SK-N-SH treated with all-trans-retinoic acid at 6 μM for 48 hours (cell line): Measurements from ENCODE around the gene ZNF611.
"Not testable (repeated sequence)": the region's sequence is repeated elsewhere in the genome, so short reads cannot be mapped to it uniquely, and the experiment has no call there.

ENCODE experiments used
- ATAC-seq: fragments of 200-7000 bp; cut with Tn5 transposase; 3 replicates; pipeline ENCODE4 v1.9.1; 2020; ENCODE audit warnings: mild to moderate bottlenecking, moderate library complexity
- ARNTL ChIP-seq: fragments of 450-650 bp; formaldehyde crosslinking; IDR thresholded peaks from 2 replicates; pipeline ENCODE4 v1.5.0; 2020; ENCODE audit warnings: low read depth, mild to moderate bottlenecking, moderate library complexity, borderline replicate concordance
- BACH2 ChIP-seq: fragments of 250-450 bp; sonication (Bioruptor Pico); IDR thresholded peaks from 2 replicates; pipeline ENCODE4 v1.9.0; 2021; ENCODE audit warnings: mild to moderate bottlenecking, borderline replicate concordance
- CREB5 ChIP-seq: fragments of 250-450 bp; sonication (Bioruptor Pico); IDR thresholded peaks from 2 replicates; pipeline ENCODE4 v1.5.1; 2020; ENCODE audit warnings: low read depth, mild to moderate bottlenecking, moderate library complexity
- CSDC2 ChIP-seq: fragments of 250-450 bp; sonication (Bioruptor Pico); IDR thresholded peaks from 2 replicates; pipeline ENCODE4 v1.5.0; 2020; ENCODE audit warnings: mild to moderate bottlenecking, moderate library complexity
- CSRNP3 ChIP-seq: fragments of 250-450 bp; sonication (Bioruptor Pico); IDR thresholded peaks from 2 replicates; pipeline ENCODE4 v1.5.1; 2021; ENCODE audit warnings: mild to moderate bottlenecking, moderate library complexity
- ESRRG ChIP-seq: fragments of 250-450 bp; sonication (Bioruptor Pico); IDR thresholded peaks from 2 replicates; pipeline ENCODE4 v1.6.1; 2021; ENCODE audit warnings: mild to moderate bottlenecking
- GLIS3 ChIP-seq: fragments of 250-450 bp; sonication (Bioruptor Pico); IDR thresholded peaks from 2 replicates; pipeline ENCODE4 v1.5.0; 2020; ENCODE audit warnings: mild to moderate bottlenecking, moderate library complexity
- ISL1 ChIP-seq: fragments of 250-450 bp; sonication (Bioruptor Pico); IDR thresholded peaks from 2 replicates; pipeline ENCODE4 v2.1.2; 2022; ENCODE audit warnings: mild to moderate bottlenecking, moderate library complexity
- OSR1 ChIP-seq: fragments of 250-450 bp; sonication (Bioruptor Pico); IDR thresholded peaks from 2 replicates; pipeline ENCODE4 v1.8.0; 2022; ENCODE audit warnings: moderate library complexity, mild to moderate bottlenecking, inconsistent platforms
- PATZ1 ChIP-seq: fragments of 250-450 bp; sonication (Bioruptor Pico); IDR thresholded peaks from 2 replicates; pipeline ENCODE4 v1.8.0; 2020; ENCODE audit warnings: mild to moderate bottlenecking, moderate library complexity, borderline replicate concordance
- POU6F1 ChIP-seq: fragments of 250-450 bp; sonication (Bioruptor Pico); IDR thresholded peaks from 2 replicates; pipeline ENCODE4 v1.8.0; 2021; ENCODE audit warnings: low read depth, mild to moderate bottlenecking, moderate library complexity, borderline replicate concordance
- PPARA ChIP-seq: fragments of 250-450 bp; sonication (Bioruptor Pico); IDR thresholded peaks from 2 replicates; pipeline ENCODE4 v1.5.0; 2020; ENCODE audit warnings: mild to moderate bottlenecking, borderline replicate concordance
- SNAI2 ChIP-seq: fragments of 250-450 bp; sonication (Bioruptor Pico); IDR thresholded peaks from 2 replicates; pipeline ENCODE4 v1.5.0; 2020; ENCODE audit warnings: mild to moderate bottlenecking, moderate library complexity
- TOX ChIP-seq: fragments of 250-450 bp; sonication (Bioruptor Pico); IDR thresholded peaks from 2 replicates; pipeline ENCODE4 v1.8.0; 2021; ENCODE audit warnings: mild to moderate bottlenecking, moderate library complexity, borderline replicate concordance
- TSHZ2 ChIP-seq: fragments of 250-450 bp; sonication (Bioruptor Pico); IDR thresholded peaks from 2 replicates; pipeline ENCODE4 v1.5.0; 2020; ENCODE audit warnings: mild to moderate bottlenecking, moderate library complexity
- ZFP3 ChIP-seq: fragments of 250-450 bp; sonication (Bioruptor Pico); IDR thresholded peaks from 2 replicates; pipeline ENCODE4 v1.5.0; 2020; ENCODE audit warnings: mild to moderate bottlenecking, moderate library complexity
- ZFP30 ChIP-seq: fragments of 450-650 bp; formaldehyde crosslinking; IDR thresholded peaks from 2 replicates; pipeline ENCODE4 v1.5.0; 2022; ENCODE audit warnings: mild to moderate bottlenecking, moderate library complexity
- ZNF565 ChIP-seq: fragments of 450-650 bp; formaldehyde crosslinking; conservative IDR thresholded peaks from 2 replicates; pipeline ENCODE4 v1.5.0; 2020; ENCODE audit warnings: low read depth, mild to moderate bottlenecking, moderate library complexity
- ZNF8 ChIP-seq: fragments of 450-650 bp; formaldehyde crosslinking; IDR thresholded peaks from 2 replicates; pipeline ENCODE4 v1.5.0; 2020; ENCODE audit warnings: mild to moderate bottlenecking, moderate library complexity

The ZNF611 gene

DNA sequence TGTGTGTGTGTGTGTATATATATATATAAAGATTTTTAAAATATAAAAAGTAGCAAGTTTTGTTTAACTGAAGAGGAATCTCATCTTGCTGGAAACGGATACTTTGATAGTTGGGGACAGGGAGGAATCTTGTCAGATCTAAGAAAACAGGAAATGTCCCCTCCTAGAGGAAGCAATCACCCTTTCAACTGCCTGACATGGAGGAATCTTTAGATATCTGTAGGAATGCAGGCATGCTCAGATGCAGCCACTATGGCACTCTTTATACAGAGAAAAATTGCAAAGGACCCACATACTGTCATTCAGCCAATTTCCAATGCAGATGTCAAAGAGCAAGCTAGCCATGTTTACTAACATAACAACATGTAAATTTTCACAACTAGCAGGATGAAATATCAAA lies 38.8 kb downstream of the ZNF611 start (continued):
- no peak for TF ChIP-seq PATZ1
- TF ChIP-seq, all 23 proteins: peak for 0

GRCh38 chr19:52694921-52695320 lies 39.9 kb downstream of the ZNF611 start:
- TF ChIP-seq TSHZ2 (CRISPR knock-in tag) (no peak), ISL1 (CRISPR knock-in tag) (no peak), OSR1 (CRISPR knock-in tag) (no peak), CSDC2 (CRISPR knock-in tag) (no peak), BACH2 (CRISPR knock-in tag) (no peak), GLIS3 (CRISPR knock-in tag) (no peak), POU6F1 (no peak), ZNF565 (CRISPR knock-in tag) (no peak), TOX (CRISPR knock-in tag) (no peak), ZFP30 (CRISPR knock-in tag) (no peak), ESRRG (CRISPR knock-in tag) (no peak)
- ATAC-seq = no peak

GRCh38 chr19:52694281-52694680 lies 40.6 kb downstream of the ZNF611 start:
- ATAC-seq = not testable (repeated sequence)

- TF ChIP-seq GLIS3 (CRISPR knock-in tag) (no peak), CSRNP3 (CRISPR knock-in tag) (no peak), ARNTL (CRISPR knock-in tag) (no peak), ZFP3 (CRISPR knock-in tag) (no peak), ZFP30 (CRISPR knock-in tag) (no peak), ISL1 (CRISPR knock-in tag) (no peak), ZNF8 (CRISPR knock-in tag) (no peak), PPARA (CRISPR knock-in tag) (no peak), ESRRG (CRISPR knock-in tag) (no peak), PATZ1 (no peak), CSDC2 (CRISPR knock-in tag) (no peak), ZNF565 (CRISPR knock-in tag) (no peak), TOX (CRISPR knock-in tag) (no peak), BACH2 (CRISPR knock-in tag) (no peak), CREB5 (CRISPR knock-in tag) (no peak), SNAI2 (CRISPR knock-in tag) (no peak), TSHZ2 (CRISPR knock-in tag) (no peak)
- ATAC-seq = no peak
Observed at GRCh38 chr19:52692431-52693008, 42.3 kb downstream of the ZNF611 start.
